GM19463 (cell line): ENCODE data around the gene TET3.

Source experiments
- ATAC-seq: cut with Tn5 transposase; IDR thresholded peaks from one replicate; pipeline ENCODE4 v1.9.1; 2021; ENCODE audit warnings: mild to moderate bottlenecking, moderate library complexity; ENCODE audit not compliant: unreplicated experiment

Gene TET3

DNA sequence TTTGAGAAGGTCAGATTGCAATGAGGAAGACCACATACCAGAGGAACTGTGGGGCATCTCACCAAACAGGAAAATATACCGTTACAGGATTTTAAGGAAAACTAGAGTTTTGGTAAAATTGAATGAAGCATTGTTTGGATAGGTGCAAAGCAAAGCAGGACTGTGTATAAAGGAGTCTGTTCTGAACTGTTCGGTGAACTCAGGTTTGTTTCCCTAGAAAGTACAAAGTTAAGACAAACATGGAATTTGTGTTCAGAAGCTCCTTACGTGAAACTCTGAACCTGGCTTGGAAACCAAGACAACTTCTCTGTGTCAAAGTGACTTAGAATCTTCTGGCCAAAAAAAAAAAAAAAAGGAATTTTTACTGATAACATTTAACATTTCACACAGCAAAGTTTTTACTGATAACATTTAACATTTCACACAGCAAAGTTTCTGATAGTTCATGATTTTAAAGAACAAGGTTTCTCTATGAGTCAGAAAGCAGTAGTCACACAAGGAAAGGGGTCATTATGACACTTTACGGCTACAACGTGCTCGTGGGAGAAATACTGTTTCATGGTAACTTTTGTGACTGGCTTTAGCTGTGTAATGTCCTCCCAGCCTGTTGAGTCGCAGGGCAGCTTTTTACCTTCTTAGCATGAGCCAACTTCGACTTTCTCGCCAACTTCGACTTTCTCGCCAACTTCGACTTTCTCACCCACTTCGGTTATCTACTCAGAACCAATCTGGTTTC, 21.2 kb upstream of the TET3 start:
- peak; percentile 78 for ATAC-seq

DNA sequence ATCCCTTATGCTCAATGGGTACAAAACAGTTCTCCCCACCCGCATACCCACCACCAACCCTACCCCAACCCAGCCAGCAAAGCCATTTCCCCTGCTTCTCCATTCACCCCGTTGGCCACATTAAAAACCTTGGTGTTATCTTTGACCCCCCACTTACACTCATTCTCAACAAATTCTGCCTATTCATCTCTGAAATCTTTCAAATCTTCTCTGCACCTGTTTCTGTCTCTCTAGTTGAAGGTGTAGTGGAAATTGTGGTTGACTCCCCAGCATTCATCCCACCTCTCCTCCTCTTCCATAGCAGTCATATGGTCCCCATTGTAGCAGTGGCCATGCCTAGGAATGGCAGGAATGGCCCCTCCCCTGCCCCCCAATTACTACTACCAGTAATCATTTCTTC, 20.5 kb upstream of the TET3 start:
- no peak for ATAC-seq

DNA sequence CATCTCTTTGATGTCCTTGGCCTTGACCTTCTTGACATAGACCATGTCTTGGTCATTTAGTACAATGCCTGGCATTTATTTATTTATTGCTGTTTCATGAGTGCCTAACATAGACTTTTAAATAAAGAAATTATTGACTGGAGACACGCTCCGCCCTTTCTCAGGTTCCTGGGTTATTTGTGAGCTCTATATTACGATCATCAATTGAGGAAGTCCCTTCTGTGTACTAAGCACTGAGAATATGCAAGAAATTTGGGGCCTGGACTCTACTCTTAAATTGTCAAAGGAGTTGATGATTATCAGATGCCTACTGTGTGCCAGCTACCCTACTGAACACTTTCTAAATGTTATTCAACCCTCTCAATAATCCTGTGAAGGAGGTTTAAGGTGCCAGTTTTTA, 19.7 kb upstream of the TET3 start:
- no peak for ATAC-seq

DNA sequence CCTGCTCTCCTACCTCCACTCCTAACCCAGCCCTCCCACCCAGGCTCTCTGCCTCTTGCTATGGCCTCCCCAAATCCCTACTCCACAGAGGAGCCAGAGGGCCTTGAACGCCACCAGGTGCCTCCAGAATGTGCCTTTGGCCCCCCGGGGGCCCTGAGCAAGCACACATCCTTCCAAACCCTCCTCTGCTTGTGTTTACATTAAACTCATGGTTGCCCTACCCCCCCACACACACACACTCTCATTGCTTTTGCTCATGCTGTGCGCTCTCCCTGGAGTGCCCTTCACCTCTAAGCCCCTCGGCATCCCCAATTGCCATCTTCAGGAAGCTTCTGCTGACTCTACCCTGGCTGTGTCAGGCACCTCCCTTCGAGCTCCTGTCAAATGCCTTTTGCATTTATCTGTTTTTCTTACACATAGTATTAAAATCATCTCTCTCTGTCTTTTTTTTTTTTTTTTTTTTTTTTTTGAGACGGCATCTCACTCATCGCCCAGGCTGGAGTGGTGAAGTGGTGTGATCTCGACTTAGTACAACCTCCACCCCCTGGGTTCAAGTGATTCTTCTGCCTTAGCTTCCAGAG, 16.3 kb upstream of the TET3 start:
- no peak for ATAC-seq

DNA sequence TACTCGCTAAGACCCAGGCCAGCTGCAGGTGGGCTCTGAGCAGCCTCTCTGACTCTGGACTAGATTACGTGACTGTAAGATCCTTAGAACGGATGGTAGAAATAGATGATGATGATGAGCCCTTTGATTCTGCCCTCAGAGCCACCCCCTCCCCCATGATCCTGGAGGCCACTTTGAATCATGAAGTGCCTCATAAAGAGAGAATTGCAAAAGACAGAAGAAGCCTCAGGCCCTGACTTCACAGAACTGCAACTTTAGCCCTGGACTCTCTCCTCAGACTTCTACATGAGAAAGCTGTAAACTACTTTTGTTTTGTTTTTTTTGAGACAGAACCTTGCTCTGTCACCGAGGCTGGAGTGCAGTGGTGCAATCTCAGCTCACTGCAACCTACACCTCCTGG, 15.4 kb upstream of the TET3 start:
- ATAC-seq = no peak

DNA sequence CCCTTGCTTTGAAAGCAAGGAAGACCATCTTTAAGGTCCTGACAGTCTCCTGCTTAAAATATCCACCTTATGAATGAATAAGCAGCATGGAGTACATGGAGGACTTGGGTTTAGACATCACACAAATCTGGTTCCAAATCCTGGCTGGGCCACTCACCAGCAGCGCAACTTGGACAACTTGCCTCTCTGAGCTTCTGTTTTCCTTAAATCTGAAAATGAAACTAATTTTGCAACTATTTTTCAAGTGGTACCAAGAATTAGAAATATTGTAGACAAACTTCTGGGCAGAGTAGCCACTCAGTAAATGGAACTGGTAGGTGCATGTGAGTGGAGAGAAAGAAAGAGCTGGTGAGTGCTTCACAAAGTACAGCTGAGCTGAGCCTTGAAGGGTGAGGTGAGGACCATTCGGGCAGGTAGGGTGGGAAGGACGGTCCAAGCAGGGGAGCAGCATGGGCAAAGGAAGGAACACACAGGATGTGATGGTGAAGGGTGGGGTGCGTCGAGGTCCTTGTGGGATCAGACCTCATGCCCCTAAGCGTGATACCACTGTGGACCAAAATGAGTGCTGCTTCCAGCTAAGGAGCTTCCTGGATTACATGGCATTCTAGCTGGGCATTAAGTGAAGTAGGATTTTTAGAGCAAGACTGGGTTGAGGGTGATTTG, 14.4 kb upstream of the TET3 start:
- ATAC-seq = no peak

DNA sequence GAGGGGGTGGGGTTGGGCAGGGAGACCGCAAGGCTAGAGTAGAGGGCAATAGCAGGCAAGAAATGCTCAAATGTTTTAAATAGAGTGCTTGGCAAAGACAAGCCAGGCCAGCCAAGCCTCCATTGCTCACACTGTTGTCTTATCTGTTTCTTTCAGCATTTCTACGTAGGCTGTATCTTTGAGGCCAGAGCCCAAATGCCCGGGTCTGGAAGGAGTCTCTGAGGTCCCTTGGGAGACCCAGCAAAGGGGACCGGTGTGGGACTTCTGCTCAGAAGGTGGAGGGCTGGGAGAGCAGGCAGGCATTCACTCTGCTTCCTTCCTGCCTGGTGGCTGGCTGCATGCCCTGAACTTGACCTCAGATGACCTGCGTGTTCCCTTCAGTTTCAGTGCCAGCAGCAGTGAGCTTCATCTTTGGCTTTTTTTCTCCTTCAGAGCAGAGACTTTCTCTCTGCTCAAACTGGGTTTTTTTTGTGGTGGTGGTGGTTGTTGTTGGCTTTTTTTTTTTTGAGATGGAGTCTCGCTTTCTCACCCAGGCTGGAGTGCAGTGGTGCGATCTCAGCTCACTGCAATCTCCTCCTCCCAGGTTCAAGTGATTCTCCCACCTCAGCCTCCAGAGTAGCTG, 13.7 kb upstream of the TET3 start:
- ATAC-seq = peak; percentile 91

DNA sequence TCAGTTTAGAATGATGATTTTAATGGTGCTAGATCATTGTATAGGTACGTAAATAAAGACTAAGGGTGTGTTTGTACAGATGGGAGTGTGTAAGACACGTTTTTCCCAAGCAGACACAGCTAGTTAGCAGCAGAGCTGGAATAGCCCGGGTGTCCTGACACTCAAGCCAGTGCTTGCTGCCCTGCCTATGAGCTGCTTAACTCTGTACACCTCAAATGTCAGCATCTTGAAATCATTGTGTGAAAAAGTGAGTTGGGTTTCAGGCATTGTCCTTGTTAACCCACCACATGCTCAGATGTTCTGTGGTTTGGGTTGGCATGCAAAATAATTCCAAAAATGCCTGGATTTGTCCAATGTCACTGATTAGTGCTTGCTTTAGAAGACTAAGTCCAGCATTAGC, 13.0 kb upstream of the TET3 start:
- ATAC-seq = no peak

DNA sequence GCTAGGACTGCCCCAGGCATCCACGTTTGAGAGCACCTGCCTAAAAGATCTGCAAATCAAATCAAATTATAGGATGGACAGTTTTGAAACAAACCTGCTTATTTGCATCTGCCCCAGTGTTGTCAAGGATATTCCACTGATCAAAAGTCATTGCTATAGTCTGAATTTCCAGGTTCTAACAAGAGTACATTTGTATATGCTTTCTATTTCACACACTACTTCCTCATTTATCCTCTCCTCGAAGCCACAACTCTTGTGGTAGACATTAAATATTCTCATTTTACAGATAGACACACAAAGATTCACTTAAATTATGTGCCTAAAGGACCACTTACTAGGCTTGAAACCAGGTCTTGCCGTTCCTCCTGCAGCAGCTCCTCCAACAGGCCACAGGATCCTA, 11.9 kb upstream of the TET3 start:
- no peak for ATAC-seq

DNA sequence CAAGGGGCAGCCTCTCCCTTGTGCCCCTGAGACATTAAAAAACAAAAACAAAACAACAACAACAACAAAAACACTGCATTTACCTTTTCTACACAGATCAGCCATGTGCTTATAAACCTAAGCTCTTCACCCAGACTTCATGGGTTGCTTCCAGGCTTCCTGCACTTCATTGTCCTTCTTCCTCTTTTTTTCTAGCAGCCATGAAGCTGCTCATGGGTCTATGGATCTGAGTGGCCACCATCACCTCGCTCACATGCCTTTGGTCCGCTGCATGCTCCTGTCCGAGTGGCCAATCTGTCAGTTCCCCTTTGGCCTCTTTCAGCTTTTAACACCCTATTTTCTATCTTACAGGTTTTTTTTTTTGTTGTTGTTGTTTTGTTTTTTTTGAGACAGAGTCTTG, 9.0 kb upstream of the TET3 start:
- no peak for ATAC-seq

DNA sequence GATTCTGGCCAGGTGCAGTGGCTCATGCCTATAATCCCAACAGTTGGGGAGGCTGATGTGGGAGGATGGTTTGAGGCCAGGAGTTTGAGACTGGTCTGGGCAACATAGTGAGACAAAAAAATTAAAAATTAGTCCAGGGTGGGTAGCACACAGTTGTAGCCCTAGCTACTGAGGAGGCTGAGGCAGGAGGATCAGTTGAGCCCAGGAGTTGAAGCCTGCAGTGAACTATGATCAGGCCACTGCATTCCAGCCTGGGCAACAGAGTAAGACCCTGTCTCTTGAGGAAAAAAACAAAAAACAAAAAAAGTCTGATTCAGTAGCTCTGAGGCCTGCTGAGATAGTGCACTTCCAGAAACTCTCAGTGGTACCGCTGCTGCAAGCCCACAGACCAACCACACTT, 7.9 kb upstream of the TET3 start:
- ATAC-seq = no peak

DNA sequence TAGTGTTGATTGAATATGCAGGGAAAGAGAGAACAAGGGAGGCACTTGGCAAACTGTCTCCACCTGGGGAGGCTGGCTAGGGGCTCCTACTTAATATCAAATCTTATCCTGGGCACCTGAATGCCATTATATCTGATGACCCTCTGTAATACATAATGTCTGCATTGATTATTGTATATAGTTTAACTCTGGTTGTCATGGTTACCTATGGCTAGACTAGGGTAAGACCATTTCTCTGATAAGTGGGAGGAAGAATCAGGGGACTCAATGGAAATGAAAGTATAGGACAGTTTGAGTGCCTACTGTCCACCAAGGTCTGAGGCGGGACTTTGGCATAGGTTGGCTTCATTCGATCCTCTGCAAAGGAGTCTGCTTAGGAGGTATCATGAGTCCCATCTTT, 7.2 kb upstream of the TET3 start:
- no peak for ATAC-seq

DNA sequence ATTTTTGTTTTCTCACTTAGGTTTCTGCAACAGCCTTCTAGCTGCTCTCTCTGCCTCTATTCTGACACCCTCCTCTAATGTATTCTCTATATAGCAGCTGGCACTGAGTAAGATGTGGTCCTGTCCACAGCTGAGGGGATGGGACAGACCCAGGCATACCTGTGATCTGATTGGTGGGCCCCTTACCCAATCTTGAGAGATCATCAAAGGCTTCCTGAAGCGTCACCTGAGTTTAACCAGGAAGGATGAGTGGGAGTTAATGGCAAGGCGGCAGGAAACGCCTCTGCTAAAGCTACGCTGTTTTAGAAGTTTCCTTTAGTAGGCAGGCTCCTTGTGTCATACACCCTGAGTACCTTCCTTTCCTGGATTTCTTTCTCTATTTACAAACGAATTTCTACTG, 5.7 kb upstream of the TET3 start:
- ATAC-seq = no peak

DNA sequence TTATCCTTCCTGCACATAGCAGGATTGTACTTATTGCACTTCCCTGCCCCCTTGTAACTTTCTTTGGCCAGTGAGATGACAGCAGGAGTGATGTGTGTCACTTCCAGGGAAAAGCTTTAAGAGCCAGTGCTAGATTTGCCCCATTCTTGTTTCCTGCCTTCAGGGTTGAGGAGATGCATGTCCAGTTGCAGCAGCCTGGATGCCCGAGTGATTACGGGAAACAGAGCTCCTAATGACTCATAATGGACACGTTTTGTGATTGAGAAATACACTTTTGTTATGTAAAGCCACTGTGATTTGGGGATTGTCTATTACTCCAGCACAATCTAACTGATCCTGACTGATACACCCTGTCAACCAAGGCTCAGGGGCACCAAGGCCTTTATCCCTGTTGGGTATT, 5.0 kb upstream of the TET3 start:
- no peak for ATAC-seq

DNA sequence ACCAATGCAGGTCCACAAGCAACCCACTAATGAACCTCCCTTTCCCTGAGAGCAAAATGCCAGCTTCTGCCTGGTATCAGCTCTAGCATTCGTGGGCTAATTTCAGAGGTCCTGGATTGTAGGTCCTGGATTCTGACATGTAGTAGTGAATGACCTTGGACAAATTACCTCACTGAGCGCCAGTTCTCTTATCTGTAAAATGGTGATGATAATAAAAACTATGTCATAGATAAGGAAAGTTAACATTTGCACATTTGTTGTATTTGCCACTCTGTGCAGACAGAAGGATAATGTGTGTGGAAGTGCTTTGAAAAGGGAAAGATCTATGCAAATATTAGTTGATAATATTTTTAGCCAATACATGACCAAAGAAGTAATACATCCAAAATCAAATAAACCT, 4.1 kb upstream of the TET3 start:
- ATAC-seq = no peak

DNA sequence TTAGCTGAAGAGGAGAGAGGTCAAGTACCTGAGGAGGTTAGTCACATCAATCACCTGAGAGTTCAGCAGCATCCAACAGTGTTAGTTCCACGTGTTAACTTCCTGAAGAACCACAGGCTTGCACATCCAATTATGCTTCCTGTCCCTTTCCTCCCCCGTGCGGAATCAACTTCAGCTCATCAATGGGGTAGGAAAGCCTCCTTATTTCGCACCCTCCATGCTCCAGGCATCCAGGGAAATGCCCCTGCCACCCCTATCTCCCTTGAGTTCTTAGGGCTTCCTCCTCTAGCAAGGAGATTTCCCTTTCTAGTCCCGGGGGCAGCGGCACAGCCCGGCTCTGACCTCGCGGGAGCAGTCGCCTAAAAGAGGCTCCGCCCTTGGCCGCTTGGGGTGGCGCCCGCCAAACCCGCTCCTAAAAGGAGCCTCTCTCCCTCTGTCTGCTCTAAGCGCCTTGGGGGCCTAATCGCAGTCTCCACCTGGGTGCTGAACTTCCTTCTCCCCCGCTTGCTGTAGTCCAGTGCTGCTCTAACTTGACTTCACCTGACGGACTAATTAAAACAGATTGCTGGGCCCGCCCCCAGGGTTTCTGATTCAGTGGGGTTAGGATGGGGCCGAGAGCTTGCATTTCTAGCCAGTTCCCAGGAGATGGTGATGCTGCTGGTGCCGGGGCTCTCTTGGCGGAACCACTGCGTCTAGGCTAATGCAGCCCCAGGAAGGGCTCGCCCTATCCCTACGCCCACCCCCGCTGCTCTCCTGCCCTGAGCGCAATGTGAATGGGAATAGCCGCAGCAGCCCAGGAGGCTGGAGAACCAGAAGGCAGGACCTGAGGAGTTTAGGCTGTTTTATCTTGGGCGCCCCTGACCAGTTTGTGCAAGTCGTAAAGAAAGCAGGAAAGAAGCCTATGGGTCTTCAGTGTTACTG, 3.4 kb upstream of the TET3 start:
- ATAC-seq = peak; percentile 30

DNA sequence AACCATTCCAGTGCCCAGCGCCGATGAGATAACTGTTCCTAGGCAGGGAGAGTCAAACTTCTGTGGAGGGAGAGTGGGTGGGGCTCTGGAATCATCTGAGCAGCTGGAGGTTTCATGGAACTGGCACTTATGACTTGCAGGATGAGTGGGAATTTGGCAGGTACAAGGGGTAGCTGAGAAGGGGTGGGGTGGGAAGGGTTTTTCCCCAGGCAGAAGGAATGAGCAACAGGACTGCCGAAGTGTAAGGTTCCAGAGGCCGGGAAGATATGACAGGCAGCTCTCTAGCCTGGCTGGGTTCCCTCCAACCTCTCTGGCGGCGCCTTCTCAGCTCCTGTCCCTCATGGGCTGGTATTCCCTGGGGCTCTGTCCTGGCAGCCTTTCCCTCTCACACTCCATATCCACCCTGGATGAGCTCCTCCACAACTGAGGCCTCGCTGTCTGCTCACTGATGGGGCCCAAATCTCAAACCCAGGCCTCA, 2.5 kb upstream of the TET3 start:
- ATAC-seq = no peak

DNA sequence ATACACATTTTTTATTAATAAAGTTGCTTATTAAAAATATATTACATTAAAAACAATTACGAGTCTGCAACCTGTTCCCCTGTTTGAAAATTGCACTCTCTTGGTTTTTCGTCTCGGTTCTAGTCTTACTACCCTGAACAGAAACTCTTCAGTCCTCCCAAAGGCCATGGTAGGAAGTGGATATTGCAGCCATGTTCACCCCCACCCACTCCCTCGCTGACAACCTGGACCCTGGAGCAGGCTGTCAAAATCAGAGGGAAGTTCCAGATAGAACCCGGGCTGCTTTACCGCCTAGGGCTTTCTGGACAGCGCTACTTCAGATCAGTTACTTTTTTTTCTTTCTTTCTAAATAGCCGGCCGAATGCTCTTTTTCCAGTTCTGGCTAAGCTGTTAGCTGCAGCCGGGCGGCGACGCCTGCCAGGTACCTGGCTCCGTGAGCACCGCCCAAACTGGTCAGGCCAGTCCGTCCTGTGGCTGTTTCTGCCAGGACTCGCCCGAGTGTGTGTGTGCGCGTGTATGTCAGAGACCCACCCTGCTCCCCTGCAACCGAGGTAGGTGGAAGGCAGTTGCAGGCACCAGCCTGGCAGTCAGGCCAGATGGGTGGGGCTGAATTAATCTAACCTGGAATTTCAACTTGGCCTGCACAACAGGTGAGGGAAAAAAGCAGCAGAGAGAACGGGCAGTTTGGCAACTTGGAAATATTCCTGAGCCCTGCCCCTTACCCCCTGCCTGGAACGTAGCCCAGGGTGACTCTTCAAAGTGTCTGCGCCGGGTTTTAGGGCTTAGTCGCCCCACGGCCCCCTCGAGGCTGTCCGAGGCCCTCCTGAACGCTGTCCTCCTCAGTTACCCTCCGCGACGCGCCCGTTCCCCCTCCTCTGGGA, 1.1 kb upstream of the TET3 start:
- no peak for ATAC-seq

DNA sequence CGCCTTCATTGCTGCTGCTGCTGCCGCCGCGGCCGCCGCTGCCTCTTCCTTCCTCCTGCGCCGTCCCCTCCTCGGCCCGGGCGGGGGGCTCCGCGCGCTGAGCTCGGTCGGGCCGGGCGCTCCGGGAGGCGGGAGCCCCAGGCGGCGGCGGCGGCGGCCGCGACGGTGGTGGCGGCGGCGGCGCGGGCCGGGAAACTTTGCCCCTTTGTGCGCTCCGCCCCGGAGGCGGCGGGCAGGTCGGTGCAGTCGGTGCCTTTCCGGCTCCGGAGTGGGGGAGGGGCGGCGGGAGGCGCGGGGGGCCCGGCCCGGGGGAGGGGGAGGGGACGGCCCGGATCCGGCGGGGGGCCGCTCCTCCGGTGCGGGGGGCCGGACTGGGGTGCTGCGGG, 205 bp downstream of the TET3 start:
- peak; percentile 17 for ATAC-seq
